Lower leg skin (tissue), 4 donors: ENCODE measurements around the gene PCDH9. TPM values are rescaled to one million over a fixed set of nuclear protein-coding genes. Genes with fewer than 3 reads are reported as not detected.

Source experiments
- DNase-seq, 2 donors: peaks; one replicate each; pipeline ENCODE4 v3.0.0-alpha.2; 2019; ENCODE audit warnings: low spot score in 2 of 2
- H3K4me3 ChIP-seq: fragments of 200-600 bp; sonication (generic); 2 replicates; pipeline ENCODE4 v1.5.1; 2017; ENCODE audit warnings: mild to moderate bottlenecking, low read depth; ENCODE audit not compliant: poor library complexity, severe bottlenecking
- POLR2A ChIP-seq, 2 donors: fragments of 450-650 bp; IDR thresholded peaks; one replicate each; pipeline ENCODE4 v1.6.1; 2016 to 2017; ENCODE audit warnings: antibody characterized with exemption in 2 of 2, mild to moderate bottlenecking in 1 of 2, moderate library complexity in 1 of 2
- WGBS, 2 donors: methylation state at CpG; one replicate each; pipeline ENCODE4 v1.1.5; 2018; 5-methylcytosine and 5-hydroxymethylcytosine counted together
- intact Hi-C: fragments of 100-400 bp; cut with DNase I; formaldehyde crosslinking; loops from one replicate; pipeline ENCODE4 v1.15.0; 2023; ENCODE audit warnings: low total_unique reads
- total RNA-seq, 4 donors: library from RNA; depleted of rRNA; stranded (reverse); fragments of >200 nt; gene quantifications; one replicate each; pipeline ENCODE4 v1.1.0, GENCODE V29; 2016
- TF ChIP-seq, protein P1 (sequence below), 3 donors: fragments of 450-650 bp; IDR thresholded peaks; one replicate each; pipeline ENCODE4 v1.5.1; 2016; ENCODE audit warnings: antibody characterized with exemption in 3 of 3, mild to moderate bottlenecking in 3 of 3, moderate library complexity in 2 of 3

Gene PCDH9
- total RNA-seq, 4 donors from 2014 or later = 0.21 to 0.84 (median 0.36) TPM

DNA sequence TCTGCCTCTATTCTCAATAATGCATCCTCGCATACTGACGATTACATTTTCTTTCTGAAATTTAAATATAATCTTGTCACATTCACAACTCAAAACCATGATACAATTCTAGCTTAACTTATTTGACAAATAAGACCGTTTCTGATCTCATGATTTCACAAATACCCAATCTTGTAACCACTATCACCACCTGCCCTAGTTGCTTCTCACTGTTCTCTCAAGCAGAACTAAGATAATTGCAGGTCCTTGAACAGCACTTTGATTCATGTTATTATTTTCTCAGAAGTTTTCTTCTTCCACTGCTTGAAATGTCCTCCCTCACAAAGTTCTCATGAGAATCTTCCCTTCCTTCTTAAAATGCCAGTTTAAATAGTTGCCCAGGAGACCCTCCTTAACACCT, 211.4 kb downstream of the PCDH9 start:
- WGBS, 2 donors = 84 to 89% methylated on average over 3 of the region's 3 CpGs
- DNase-seq = no peak
- no peak for TF ChIP-seq POLR2A (IDR thresholded peaks at IDR 0.05)
- TF ChIP-seq, protein P1, sequence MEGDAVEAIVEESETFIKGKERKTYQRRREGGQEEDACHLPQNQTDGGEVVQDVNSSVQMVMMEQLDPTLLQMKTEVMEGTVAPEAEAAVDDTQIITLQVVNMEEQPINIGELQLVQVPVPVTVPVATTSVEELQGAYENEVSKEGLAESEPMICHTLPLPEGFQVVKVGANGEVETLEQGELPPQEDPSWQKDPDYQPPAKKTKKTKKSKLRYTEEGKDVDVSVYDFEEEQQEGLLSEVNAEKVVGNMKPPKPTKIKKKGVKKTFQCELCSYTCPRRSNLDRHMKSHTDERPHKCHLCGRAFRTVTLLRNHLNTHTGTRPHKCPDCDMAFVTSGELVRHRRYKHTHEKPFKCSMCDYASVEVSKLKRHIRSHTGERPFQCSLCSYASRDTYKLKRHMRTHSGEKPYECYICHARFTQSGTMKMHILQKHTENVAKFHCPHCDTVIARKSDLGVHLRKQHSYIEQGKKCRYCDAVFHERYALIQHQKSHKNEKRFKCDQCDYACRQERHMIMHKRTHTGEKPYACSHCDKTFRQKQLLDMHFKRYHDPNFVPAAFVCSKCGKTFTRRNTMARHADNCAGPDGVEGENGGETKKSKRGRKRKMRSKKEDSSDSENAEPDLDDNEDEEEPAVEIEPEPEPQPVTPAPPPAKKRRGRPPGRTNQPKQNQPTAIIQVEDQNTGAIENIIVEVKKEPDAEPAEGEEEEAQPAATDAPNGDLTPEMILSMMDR (IDR thresholded peaks at IDR 0.05) = no peak
- no peak overlapping the region for H3K4me3 ChIP-seq
- intact Hi-C loops = no loop called here

DNA sequence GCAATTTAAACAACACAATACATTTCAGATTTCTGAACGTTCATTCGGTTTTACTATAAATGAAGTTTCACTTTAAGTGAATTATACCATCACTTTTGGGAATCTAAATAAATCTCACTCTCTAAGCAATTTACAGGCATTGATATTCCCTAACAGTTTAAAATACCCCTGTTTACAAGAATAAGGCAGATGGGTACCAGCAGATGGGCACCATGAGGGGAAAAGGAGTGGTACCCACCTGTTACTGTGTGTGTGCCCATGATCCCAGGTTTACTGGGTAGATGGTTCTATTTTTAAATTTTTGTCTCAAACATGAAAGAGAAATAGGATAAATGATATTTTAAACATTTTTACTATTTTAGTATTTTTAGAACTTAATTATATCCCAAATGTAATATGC, 212.9 kb downstream of the PCDH9 start:
- WGBS, 2 donors = 88 to 92% methylated on average over 2 of the region's 2 CpGs
- H3K4me3 ChIP-seq = no peak overlapping the region
- DNase-seq = no peak
- intact Hi-C loops = no loop called here
- TF ChIP-seq, protein P1 (IDR thresholded peaks at IDR 0.05) = no peak
- TF ChIP-seq POLR2A (IDR thresholded peaks at IDR 0.05) = no peak

DNA sequence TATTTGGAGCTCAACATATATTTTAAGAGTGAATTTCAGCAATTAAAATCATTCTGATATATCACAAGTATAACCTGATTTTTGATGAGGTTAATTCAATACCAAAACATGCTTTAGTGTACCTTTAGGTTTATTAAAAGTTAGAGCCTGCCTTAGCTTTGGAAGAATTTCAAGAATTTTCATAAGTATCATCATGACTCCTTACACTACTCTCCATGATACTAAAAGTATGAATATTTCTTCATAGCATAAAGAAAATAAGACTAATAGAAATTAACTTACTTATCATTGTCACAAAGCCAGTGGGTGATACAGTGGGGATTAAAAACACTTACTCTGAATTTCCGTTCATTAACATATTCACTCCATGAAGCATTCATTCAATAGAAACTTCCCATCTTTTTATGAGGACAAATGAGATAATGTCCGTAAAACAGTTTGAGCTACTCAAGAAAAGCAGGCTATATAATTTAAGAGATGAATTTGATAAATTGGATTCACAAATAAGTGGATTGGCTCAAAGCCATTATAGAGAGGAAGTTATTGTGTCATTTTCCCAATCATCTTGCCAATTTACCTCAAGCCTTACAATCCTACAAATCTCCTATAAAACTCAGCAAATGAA, 214.0 kb downstream of the PCDH9 start:
- WGBS, 2 donors = 58 to 65% methylated on average over 2 of the region's 2 CpGs
- DNase-seq = no peak
- intact Hi-C loops = no loop called here
- no peak overlapping the region for H3K4me3 ChIP-seq
- TF ChIP-seq, protein P1 (IDR thresholded peaks at IDR 0.05) = no peak
- TF ChIP-seq POLR2A (IDR thresholded peaks at IDR 0.05) = no peak

DNA sequence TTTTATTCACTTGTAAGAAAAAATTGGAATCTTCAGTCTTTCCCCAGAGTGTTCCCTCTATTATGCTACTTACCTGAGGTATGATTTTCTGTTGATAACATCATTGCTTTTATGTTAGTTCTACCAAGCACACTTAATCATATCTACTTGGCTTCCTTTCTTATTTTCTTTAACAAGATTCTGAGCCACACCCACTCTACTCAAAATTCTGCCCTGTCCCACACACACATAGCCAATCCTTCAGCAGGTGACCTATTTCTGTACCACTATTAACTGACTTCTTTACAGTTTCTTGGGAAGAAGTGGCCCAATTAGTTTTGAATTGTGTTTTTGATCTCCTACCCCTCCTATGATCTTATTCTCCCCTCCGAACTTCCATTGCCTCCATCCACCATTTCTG, 215.7 kb downstream of the PCDH9 start:
- TF ChIP-seq, protein P1 (IDR thresholded peaks at IDR 0.05) = no peak
- TF ChIP-seq POLR2A (IDR thresholded peaks at IDR 0.05) = no peak
- no peak overlapping the region for H3K4me3 ChIP-seq
- intact Hi-C loops = no loop called here
- 82 to 96% methylated on average over 1 of the region's 1 CpG for WGBS, 2 donors
- DNase-seq = no peak

DNA sequence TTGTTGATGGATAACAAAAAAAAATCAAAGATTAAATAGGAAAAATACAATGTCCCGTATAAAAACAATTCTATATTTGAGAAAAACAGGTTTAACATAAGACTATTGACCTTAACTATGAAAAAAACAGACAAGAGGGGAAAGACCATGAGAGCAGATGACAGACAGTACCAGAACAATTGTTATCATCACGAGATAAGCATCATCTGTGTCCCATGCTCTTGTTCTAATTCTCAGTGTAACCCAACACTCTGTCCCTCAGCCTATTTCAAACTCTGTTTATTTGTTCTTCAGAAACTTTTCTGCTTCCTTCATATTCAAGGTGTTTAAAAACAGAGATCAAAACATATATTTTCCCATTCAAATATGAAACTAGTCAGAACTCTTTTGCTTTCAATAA, 216.4 kb downstream of the PCDH9 start:
- TF ChIP-seq, protein P1 (IDR thresholded peaks at IDR 0.05) = no peak
- TF ChIP-seq POLR2A (IDR thresholded peaks at IDR 0.05) = no peak
- WGBS, 2 donors = 73 to 75% methylated on average over 2 of the region's 2 CpGs
- intact Hi-C loops = no loop called here
- no peak overlapping the region for H3K4me3 ChIP-seq
- no peak for DNase-seq

DNA sequence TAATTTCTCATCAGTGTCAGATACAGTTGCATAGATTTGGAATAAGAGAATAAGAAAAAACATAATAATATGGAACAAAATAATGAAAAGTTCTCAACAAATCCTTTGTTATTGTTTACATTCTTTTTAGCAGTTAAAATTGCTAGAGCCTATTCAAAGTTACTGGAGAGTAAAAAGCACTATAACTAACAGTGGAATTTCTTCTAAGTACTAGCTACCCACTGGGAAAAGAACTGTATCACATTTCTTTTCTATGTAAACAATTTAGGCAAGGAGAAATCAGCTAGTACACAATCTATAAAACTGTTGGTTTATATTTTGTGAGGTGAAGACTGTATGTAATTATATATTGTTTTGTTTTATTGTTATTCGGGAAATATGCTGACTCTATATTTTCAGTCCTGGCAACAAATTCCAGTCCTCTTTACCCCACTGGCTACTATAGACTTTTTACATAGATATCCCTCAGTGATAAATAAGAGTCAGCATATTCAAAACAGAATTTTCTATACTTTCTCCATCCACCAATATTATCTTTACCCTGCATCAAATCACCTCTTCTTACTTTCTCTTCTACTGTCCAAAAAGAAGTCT, 222.0 kb downstream of the PCDH9 start:
- 84 to 91% methylated on average over 1 of the region's 1 CpG for WGBS, 2 donors
- intact Hi-C loops = no loop called here
- no peak overlapping the region for H3K4me3 ChIP-seq

More for the DNA sequence above, 222.0 kb downstream of the PCDH9 start:
- no peak for TF ChIP-seq POLR2A (IDR thresholded peaks at IDR 0.05)
- TF ChIP-seq, protein P1 (IDR thresholded peaks at IDR 0.05) = no peak
- no peak for DNase-seq
